Endothelial cell of hepatic sinusoid (primary cell): Measurements from ENCODE around the gene GSE1.

Source experiments
- in situ Hi-C: cut with HindIII; loops from 2 replicates; pipeline ENCODE4 v1.10.0; 2017; ENCODE audit warnings: low sequenced_read_pairs

GSE1 gene

GRCh38 chr16:85689285-85689949 is 76.3 kb downstream of the GSE1 start:
- in situ Hi-C loops = no loop called here

- in situ Hi-C loops = no loop called here
Measured at GRCh38 chr16:85689950-85690320, 76.8 kb downstream of the GSE1 start.

- in situ Hi-C loops = no loop called here
Measured at GRCh38 chr16:85690469-85691064, 77.4 kb downstream of the GSE1 start.

- in situ Hi-C loops = loop anchor here (5.0 kb wide), 1 partner anchor 67 kb away; no protein-coding TSS in a partner anchor
Measured at GRCh38 chr16:85695196-85696128, 82.3 kb downstream of the GSE1 start.

- in situ Hi-C loops = loop anchor here (5.0 kb wide), 1 partner anchor 66 kb away; no protein-coding TSS in a partner anchor
Measured at GRCh38 chr16:85696781-85697180, 83.7 kb downstream of the GSE1 start.

GRCh38 chr16:85697431-85697830 is 84.3 kb downstream of the GSE1 start:
- in situ Hi-C loops = loop anchor here (5.0 kb wide), 1 partner anchor 65 kb away; no protein-coding TSS in a partner anchor

GRCh38 chr16:85698459-85698891 is 85.4 kb downstream of the GSE1 start:
- in situ Hi-C loops = loop anchor here (5.0 kb wide), 1 partner anchor 64 kb away; no protein-coding TSS in a partner anchor

- in situ Hi-C loops = loop anchor here (5.0 kb wide), 1 partner anchor 63 kb away; no protein-coding TSS in a partner anchor
Measured at GRCh38 chr16:85698935-85699558, 85.9 kb downstream of the GSE1 start.

GRCh38 chr16:85699628-85700027 is 86.5 kb downstream of the GSE1 start:
- in situ Hi-C loops = loop anchor here (5.0 kb wide), 1 partner anchor 63 kb away; no protein-coding TSS in a partner anchor

- in situ Hi-C loops = no loop called here
Measured at GRCh38 chr16:85704011-85704410, 90.9 kb downstream of the GSE1 start.

- in situ Hi-C loops = no loop called here
Measured at GRCh38 chr16:85704900-85705846, 92.1 kb downstream of the GSE1 start.

- in situ Hi-C loops = no loop called here
Measured at GRCh38 chr16:85706449-85707034, 93.4 kb downstream of the GSE1 start.

GRCh38 chr16:85707528-85708095 is 94.5 kb downstream of the GSE1 start:
- in situ Hi-C loops = no loop called here

GRCh38 chr16:85708338-85708737 is 95.2 kb downstream of the GSE1 start:
- in situ Hi-C loops = no loop called here

- in situ Hi-C loops = no loop called here
Measured at GRCh38 chr16:85709766-85710585, 96.9 kb downstream of the GSE1 start.

GRCh38 chr16:85710732-85711131 is 97.6 kb downstream of the GSE1 start:
- in situ Hi-C loops = no loop called here

- in situ Hi-C loops = no loop called here
Measured at GRCh38 chr16:85711982-85712587, 99.0 kb downstream of the GSE1 start.

- in situ Hi-C loops = no loop called here
Measured at GRCh38 chr16:85712801-85713200, 99.7 kb downstream of the GSE1 start.
